ENCODE results near the gene TSPAN31.
A peak's percentile ranks its signal among the peaks of the same experiment; 100 is the strongest.

GRCh38 chr12:57782608-57783465 lies 38.0 kb downstream of the TSPAN31 start, which contains the start of gene TSFM:
- peak; percentile 81 to 98 for TF ChIP-seq CTCF (IDR thresholded peaks at IDR 0.05)
- no peak for TF ChIP-seq EP300 (IDR thresholded peaks at IDR 0.05)
- TF ChIP-seq POLR2A (IDR thresholded peaks at IDR 0.05): peak in 1 of 2 donors; percentile 51
- peak; percentile 74 to 99 (median 89) for TF ChIP-seq POLR2AphosphoS5 (IDR thresholded peaks at IDR 0.05)

All from suprapubic skin (tissue), 4 donors.